Measurements from ENCODE around the gene GLIPR1. TPM values are rescaled to one million over a fixed set of nuclear protein-coding genes. Genes with fewer than 3 reads are reported as not detected.
"Not testable (repeated sequence)": the region's sequence is repeated elsewhere in the genome, so short reads cannot be mapped to it uniquely, and the experiment has no call there.

Gene GLIPR1
- 10 to 100 TPM; 35.2 to 43.6 TPM for total RNA-seq

GRCh38 chr12:75480469-75480949, at the start of gene GLIPR1:
GLIPR1 (plus strand) TSS chr12:75480755; CDS start chr12:75480881, 126 bp downstream.
- Mint-ChIP-seq H3K9me3 (no peaks in the 10 kb centered on the region), H3K4me1 (peaks cover 78% of the 10 kb centered on the region), H3K27me3 (no peaks in the 10 kb centered on the region), H3K36me3 (ENCODE audit: low read depth) (peaks cover 23% of the 10 kb centered on the region), H3K4me3 (peak within 1 kb of the TSS; percentile 91), H3K27ac (peak within 1 kb of the TSS; percentile 97)
- peak; percentile 81 for DNase-seq
- ChIA-PET CTCF (interaction anchor here (0.6 to 2.9 kb wide), 8 partner anchors 10 to 150 kb away, joined by 3 to 11 read pairs (median 4); partner anchors contain the start of genes CAPS2, GLIPR1L1 and KRR1), POLR2A (interaction anchor here (1.2 kb wide), 1 partner anchor 89 kb away, joined by 9 read pairs; the partner anchor contains the start of gene GLIPR1L2)

GRCh38 chr12:75432924-75433323, 47.6 kb upstream of the GLIPR1 start:
- ChIA-PET CTCF (interaction anchor here (1.2 kb wide), 1 partner anchor 42 kb away, joined by 3 read pairs; the partner anchor contains the start of gene GLIPR1L2), POLR2A (no interaction called here)
- Mint-ChIP-seq H3K36me3 (ENCODE audit: low read depth) (peaks cover 5% of the 10 kb centered on the region), H3K27ac (no peak overlapping the region), H3K9me3 (peaks cover 23% of the 10 kb centered on the region), H3K27me3 (peaks cover 2% of the 10 kb centered on the region), H3K4me3 (no peak overlapping the region), H3K4me1 (peaks cover 6% of the 10 kb centered on the region)
- no peak for DNase-seq

GRCh38 chr12:75437564-75437963, 43.0 kb upstream of the GLIPR1 start:
- Mint-ChIP-seq H3K9me3 (peaks cover 13% of the 10 kb centered on the region), H3K27me3 (peaks cover 2% of the 10 kb centered on the region), H3K4me3 (no peak overlapping the region), H3K27ac (no peak overlapping the region), H3K36me3 (ENCODE audit: low read depth) (no peaks in the 10 kb centered on the region), H3K4me1 (peaks cover 21% of the 10 kb centered on the region)
- DNase-seq = peak; percentile 24
- POLR2A ChIA-PET = no interaction called here
- CTCF ChIA-PET = interaction anchor here (0.5 to 1.9 kb wide), 3 partner anchors 9 to 1330 kb away, joined by 3 to 11 read pairs (median 4); no protein-coding TSS in a partner anchor

- peak; percentile 56 for DNase-seq
- Mint-ChIP-seq H3K4me1 (peaks cover 21% of the 10 kb centered on the region), H3K9me3 (peaks cover 13% of the 10 kb centered on the region), H3K36me3 (ENCODE audit: low read depth) (no peaks in the 10 kb centered on the region), H3K27ac (no peak overlapping the region), H3K27me3 (peaks cover 2% of the 10 kb centered on the region), H3K4me3 (no peak overlapping the region)
- POLR2A ChIA-PET = no interaction called here
- CTCF ChIA-PET = interaction anchor here (1.9 kb wide), 1 partner anchor 10 kb away, joined by 11 read pairs; no protein-coding TSS in a partner anchor
Measured at GRCh38 chr12:75438059-75438754, 42.3 kb upstream of the GLIPR1 start.

- Mint-ChIP-seq H3K27ac (no peak overlapping the region), H3K27me3 (peaks cover 6% of the 10 kb centered on the region), H3K9me3 (peaks cover 13% of the 10 kb centered on the region), H3K36me3 (ENCODE audit: low read depth) (no peaks in the 10 kb centered on the region), H3K4me3 (no peak overlapping the region), H3K4me1 (peaks cover 21% of the 10 kb centered on the region)
- no peak for DNase-seq
- ChIA-PET POLR2A (no interaction called here), CTCF (no interaction called here)
Measured at GRCh38 chr12:75439048-75439447, 41.5 kb upstream of the GLIPR1 start.

- Mint-ChIP-seq H3K9me3 (peaks cover 12% of the 10 kb centered on the region), H3K4me3 (no peak overlapping the region), H3K27ac (no peak overlapping the region), H3K27me3 (peaks cover 6% of the 10 kb centered on the region), H3K4me1 (peaks cover 21% of the 10 kb centered on the region), H3K36me3 (ENCODE audit: low read depth) (no peaks in the 10 kb centered on the region)
- DNase-seq = no peak
- CTCF ChIA-PET = interaction anchor here (0.6 kb wide), 1 partner anchor 21 kb away, joined by 3 read pairs; no protein-coding TSS in a partner anchor
- POLR2A ChIA-PET = no interaction called here
Measured at GRCh38 chr12:75439930-75440329, 40.6 kb upstream of the GLIPR1 start.

- H3K27me3 Mint-ChIP-seq; POLR2A ChIA-PET; H3K27ac Mint-ChIP-seq; DNase-seq; H3K36me3 Mint-ChIP-seq (ENCODE audit: low read depth); H3K9me3 Mint-ChIP-seq; H3K4me3 Mint-ChIP-seq: not testable (repeated sequence)
- peaks cover 21% of the 10 kb centered on the region for H3K4me1 Mint-ChIP-seq
- CTCF ChIA-PET = interaction anchor here (1.5 to 2.0 kb wide), 2 partner anchors 12 to 43 kb away, joined by 5 read pairs; no protein-coding TSS in a partner anchor
Measured at GRCh38 chr12:75441687-75442449, 38.7 kb upstream of the GLIPR1 start.

GRCh38 chr12:75442454-75442853, 38.1 kb upstream of the GLIPR1 start:
- H3K4me3 Mint-ChIP-seq; H3K27me3 Mint-ChIP-seq; POLR2A ChIA-PET; H3K9me3 Mint-ChIP-seq; H3K36me3 Mint-ChIP-seq (ENCODE audit: low read depth); H3K27ac Mint-ChIP-seq; DNase-seq: not testable (repeated sequence)
- peaks cover 20% of the 10 kb centered on the region for H3K4me1 Mint-ChIP-seq
- CTCF ChIA-PET = interaction anchor here (1.5 to 2.0 kb wide), 2 partner anchors 11 to 42 kb away, joined by 5 read pairs; no protein-coding TSS in a partner anchor

GRCh38 chr12:75443709-75444108, 36.8 kb upstream of the GLIPR1 start:
- Mint-ChIP-seq H3K27ac (no peak overlapping the region), H3K4me1 (peaks cover 7% of the 10 kb centered on the region), H3K9me3 (peaks cover 5% of the 10 kb centered on the region), H3K4me3 (no peak overlapping the region), H3K36me3 (ENCODE audit: low read depth) (no peaks in the 10 kb centered on the region), H3K27me3 (peaks cover 6% of the 10 kb centered on the region)
- CTCF ChIA-PET = interaction anchor here (2.0 kb wide), 1 partner anchor 10 kb away, joined by 5 read pairs; no protein-coding TSS in a partner anchor
- no peak for DNase-seq
- POLR2A ChIA-PET = no interaction called here

GRCh38 chr12:75444429-75445136, 36.0 kb upstream of the GLIPR1 start:
- ChIA-PET CTCF (no interaction called here), POLR2A (no interaction called here)
- Mint-ChIP-seq H3K4me3 (no peak overlapping the region), H3K27ac (no peak overlapping the region), H3K27me3 (peaks cover 7% of the 10 kb centered on the region), H3K9me3 (peaks cover 5% of the 10 kb centered on the region), H3K4me1 (no peaks in the 10 kb centered on the region), H3K36me3 (ENCODE audit: low read depth) (no peaks in the 10 kb centered on the region)
- no peak for DNase-seq

GRCh38 chr12:75445137-75445507, 35.4 kb upstream of the GLIPR1 start:
- H3K27ac Mint-ChIP-seq; H3K36me3 Mint-ChIP-seq (ENCODE audit: low read depth); DNase-seq; H3K4me3 Mint-ChIP-seq; H3K4me1 Mint-ChIP-seq; H3K9me3 Mint-ChIP-seq; H3K27me3 Mint-ChIP-seq; CTCF ChIA-PET; POLR2A ChIA-PET: not testable (repeated sequence)

- ChIA-PET POLR2A (no interaction called here), CTCF (no interaction called here)
- no peak for DNase-seq
- Mint-ChIP-seq H3K36me3 (ENCODE audit: low read depth) (no peaks in the 10 kb centered on the region), H3K27ac (no peak overlapping the region), H3K4me1 (no peaks in the 10 kb centered on the region), H3K27me3 (peaks cover 8% of the 10 kb centered on the region), H3K4me3 (no peak overlapping the region), H3K9me3 (no peaks in the 10 kb centered on the region)
Measured at GRCh38 chr12:75446857-75447256, 33.7 kb upstream of the GLIPR1 start.

Data from activated CD4-positive, alpha-beta T cell treated with anti-CD3 and anti-CD28 coated beads, Interleukin-2, amount 10 ng/mL, durations not matched to agents 7 days and 5 days (primary cell).